HG03342 (cell line): ENCODE results near the gene ITPR1.

Experiments
- ATAC-seq: cut with Tn5 transposase; IDR thresholded peaks from one replicate; pipeline ENCODE4 v1.9.1; 2021; ENCODE audit warnings: mild to moderate bottlenecking, moderate library complexity; ENCODE audit not compliant: unreplicated experiment

Gene ITPR1

GRCh38 chr3:4865714-4866113, 372.6 kb downstream of the ITPR1 start:
- no peak for ATAC-seq

GRCh38 chr3:4866866-4867265, 373.7 kb downstream of the ITPR1 start:
- no peak for ATAC-seq

GRCh38 chr3:4877173-4877787, 384.1 kb downstream of the ITPR1 start:
- no peak for ATAC-seq

- ATAC-seq: no peak
These were observed 387.7 kb downstream of the ITPR1 start for GRCh38 chr3:4880850-4881249.

GRCh38 chr3:4882548-4882947, 389.4 kb downstream of the ITPR1 start:
- no peak for ATAC-seq

- no peak for ATAC-seq
These were observed 389.9 kb downstream of the ITPR1 start for GRCh38 chr3:4883011-4883410.

- no peak for ATAC-seq
These were observed 391.7 kb downstream of the ITPR1 start for GRCh38 chr3:4884888-4885287.

- no peak for ATAC-seq
These were observed 392.2 kb downstream of the ITPR1 start for GRCh38 chr3:4885316-4885715.

- ATAC-seq: no peak
These were observed 393.3 kb downstream of the ITPR1 start for GRCh38 chr3:4886448-4886847.

- no peak for ATAC-seq
These were observed 394.0 kb downstream of the ITPR1 start for GRCh38 chr3:4887177-4887576.

- peak; percentile 75 for ATAC-seq
These were observed 396.0 kb downstream of the ITPR1 start for GRCh38 chr3:4888913-4889846.

GRCh38 chr3:4889896-4890295, 396.7 kb downstream of the ITPR1 start:
- no peak for ATAC-seq

- no peak for ATAC-seq
These were observed 401.9 kb downstream of the ITPR1 start for GRCh38 chr3:4894891-4895530.

GRCh38 chr3:4895838-4896237, 402.7 kb downstream of the ITPR1 start:
- ATAC-seq: no peak
